IPS DF 6.9 (cell line): ENCODE data around the gene CYP4V2.

Experiments
- DNase-seq: peaks from one replicate; pipeline ENCODE4 v3.0.0-alpha.2; 2013; ENCODE audit warnings: low read depth, low spot score
- H3K27ac ChIP-seq: one replicate; pipeline ENCODE4 v1.5.1; 2013; ENCODE audit warnings: low read length, control low read depth
- H3K27me3 ChIP-seq: 2 replicates; pipeline ENCODE4 v1.6.1; 2013; ENCODE audit warnings: mild to moderate bottlenecking, low read length; ENCODE audit not compliant: control insufficient read depth, insufficient read depth
- H3K36me3 ChIP-seq: 2 replicates; pipeline ENCODE4 v1.6.1; 2013; ENCODE audit warnings: low read length; ENCODE audit not compliant: control insufficient read depth, insufficient read depth
- H3K4me1 ChIP-seq: 2 replicates; pipeline ENCODE4 v1.6.1; 2013; ENCODE audit warnings: low read length; ENCODE audit not compliant: control insufficient read depth, insufficient read depth
- H3K4me3 ChIP-seq: 2 replicates; pipeline ENCODE4 v1.5.1; 2013; ENCODE audit warnings: mild to moderate bottlenecking, low read length
- H3K9me3 ChIP-seq: 2 replicates; pipeline ENCODE4 v1.6.1; 2013; ENCODE audit warnings: low read length, inconsistent platforms; ENCODE audit not compliant: control insufficient read depth, insufficient read depth
- WGBS: extraction: QIAGEN DNeasy Blood & Tissue Kit; methylation state at CpG from one replicate; pipeline ENCODE4 v1.1.7; 2013; ENCODE audit warnings: mixed read lengths, missing lambda C conversion rate; ENCODE audit not compliant: insufficient read length, insufficient coverage; 5-methylcytosine and 5-hydroxymethylcytosine counted together

CYP4V2 gene

GRCh38 chr4:186191200-186192065 is at the start of gene CYP4V2:
TSS of gene CYP4V2 (plus strand) at chr4:186191567. CDS start at chr4:186191824, 257 bp downstream.
- peak within 1 kb of the TSS; percentile 69 for H3K4me3 ChIP-seq
- H3K4me1 ChIP-seq: peaks cover 2% of the 10 kb centered on the region
- no peaks in the 10 kb centered on the region for H3K27me3 ChIP-seq
- H3K9me3 ChIP-seq: no peaks in the 10 kb centered on the region
- DNase-seq: no peak
- no peak within 1 kb of the TSS for H3K27ac ChIP-seq
- no CpG with 5 or more reads among the region's 107 CpGs for WGBS
- no peaks in the 10 kb centered on the region for H3K36me3 ChIP-seq

DNA sequence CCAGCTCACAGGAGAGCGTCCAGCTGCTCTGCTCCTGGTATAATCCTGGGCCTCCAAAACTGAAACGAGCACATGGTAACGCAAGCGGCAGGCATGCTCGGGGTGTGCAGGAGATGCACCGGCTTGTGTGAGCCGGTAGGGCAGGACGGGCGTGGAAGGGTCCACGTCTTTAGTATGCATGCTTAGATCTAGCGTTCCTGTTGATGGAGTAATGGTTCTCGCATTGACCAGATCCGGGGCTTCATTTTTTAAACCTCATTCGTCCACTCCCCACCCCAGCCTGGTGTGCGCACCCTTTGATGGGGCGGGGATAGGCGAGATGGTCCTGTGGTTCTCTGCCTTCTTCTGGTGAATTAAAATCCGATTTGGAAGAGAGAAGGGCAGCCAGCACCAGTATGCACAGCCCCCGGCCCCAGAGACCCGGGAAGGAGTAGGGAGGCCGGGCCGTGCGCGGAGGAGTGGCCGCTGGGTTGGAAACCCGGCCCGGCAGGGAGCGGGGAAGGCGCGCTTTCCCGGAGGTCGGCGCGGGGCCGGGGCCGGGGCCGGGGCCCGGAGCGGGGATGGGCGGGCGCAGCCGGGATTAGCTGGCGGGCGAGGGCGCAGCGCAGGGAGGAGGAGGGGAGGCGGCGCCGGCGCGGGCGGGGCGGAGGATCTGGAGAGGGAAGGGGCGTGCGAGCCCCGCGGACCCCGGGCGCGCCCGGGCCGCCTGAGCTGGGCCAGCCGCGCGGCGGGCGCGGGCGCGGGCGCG is 47.0 kb upstream of the CYP4V2 start:
- Histone ChIP-seq H3K9me3 (no peaks in the 10 kb centered on the region), H3K4me3 (peak overlapping the region; percentile 61; the same call in 1 of the 2 replicates), H3K36me3 (no peaks in the 10 kb centered on the region), H3K4me1 (peaks cover 2% of the 10 kb centered on the region; the same call in 1 of the 2 replicates), H3K27me3 (peaks cover 2% of the 10 kb centered on the region; the same call in 1 of the 2 replicates), H3K27ac (no peak overlapping the region)
- no peak for DNase-seq
- WGBS: no CpG with 5 or more reads among the region's 72 CpGs

DNA sequence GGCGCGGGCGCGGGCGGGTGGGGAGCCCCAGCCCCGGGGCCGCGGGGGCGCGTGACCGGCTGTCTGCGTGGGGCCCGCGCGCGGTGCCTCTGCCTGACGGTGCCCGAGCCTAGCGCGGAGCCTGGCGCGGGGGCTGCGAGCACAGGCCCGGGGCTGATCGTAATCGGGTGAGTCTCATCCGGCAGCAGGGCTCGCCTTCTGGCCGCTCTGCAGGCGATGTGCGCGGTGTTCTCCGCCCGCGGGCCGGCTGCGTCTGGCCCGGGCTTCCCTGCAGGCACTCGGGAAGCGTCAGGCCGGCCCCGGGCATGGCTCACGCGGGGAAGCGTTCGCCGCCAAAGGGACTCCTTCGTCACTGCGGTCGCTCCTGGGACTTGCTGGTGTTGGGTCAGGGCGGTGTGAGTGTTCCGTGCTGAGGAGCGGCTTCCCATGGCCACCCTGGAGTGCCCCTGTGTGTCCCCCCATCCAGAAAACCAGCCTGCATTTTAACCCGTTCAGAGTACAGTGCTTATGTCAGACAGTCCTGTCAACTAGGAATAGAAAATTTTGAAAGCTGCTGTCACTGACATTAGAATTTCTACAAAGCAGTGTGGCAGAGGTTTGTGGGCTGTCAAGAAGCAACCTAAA is 46.3 kb upstream of the CYP4V2 start:
- H3K9me3 ChIP-seq: no peaks in the 10 kb centered on the region
- peaks cover 2% of the 10 kb centered on the region; the same call in 1 of the 2 replicates for H3K4me1 ChIP-seq
- H3K27me3 ChIP-seq: peaks cover 2% of the 10 kb centered on the region; the same call in 1 of the 2 replicates
- WGBS: no CpG with 5 or more reads among the region's 54 CpGs
- DNase-seq: no peak
- peak overlapping the region; percentile 61; the same call in 1 of the 2 replicates for H3K4me3 ChIP-seq
- H3K27ac ChIP-seq: no peak overlapping the region
- H3K36me3 ChIP-seq: no peaks in the 10 kb centered on the region

DNA sequence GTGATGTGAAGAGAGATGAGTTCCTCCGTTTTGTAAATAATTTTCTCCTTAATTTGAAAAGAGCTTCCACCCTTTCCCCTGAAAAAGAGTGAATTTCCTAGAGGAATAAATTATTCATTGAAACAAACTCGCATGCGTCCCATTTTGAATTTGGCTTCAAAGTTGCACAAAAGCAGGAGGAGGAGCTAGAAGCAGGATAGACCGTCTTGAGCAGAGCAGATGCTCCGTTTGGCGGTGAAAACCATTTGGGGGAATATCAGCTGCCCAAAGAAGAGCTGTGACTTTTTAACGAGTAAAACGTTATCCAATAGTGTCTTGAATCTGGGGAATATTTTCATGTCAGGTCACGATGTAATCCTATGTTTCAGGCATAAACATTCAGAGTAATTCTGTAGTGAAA is 44.9 kb upstream of the CYP4V2 start:
- Histone ChIP-seq H3K9me3 (no peaks in the 10 kb centered on the region), H3K27ac (no peak overlapping the region), H3K27me3 (peaks cover 2% of the 10 kb centered on the region; the same call in 1 of the 2 replicates), H3K4me1 (peaks cover 2% of the 10 kb centered on the region; the same call in 1 of the 2 replicates), H3K36me3 (no peaks in the 10 kb centered on the region), H3K4me3 (no peak overlapping the region)
- WGBS: no CpG with 5 or more reads among the region's 9 CpGs
- no peak for DNase-seq

GRCh38 chr4:186148336-186148975 is 42.9 kb upstream of the CYP4V2 start:
- WGBS: no CpG with 5 or more reads among the region's 1 CpG
- no peak overlapping the region for H3K4me3 ChIP-seq
- peaks cover 2% of the 10 kb centered on the region; the same call in 1 of the 2 replicates for H3K27me3 ChIP-seq
- no peaks in the 10 kb centered on the region for H3K36me3 ChIP-seq
- no peak for DNase-seq
- H3K9me3 ChIP-seq: no peaks in the 10 kb centered on the region
- H3K4me1 ChIP-seq: peaks cover 2% of the 10 kb centered on the region; the same call in 1 of the 2 replicates
- no peak overlapping the region for H3K27ac ChIP-seq

DNA sequence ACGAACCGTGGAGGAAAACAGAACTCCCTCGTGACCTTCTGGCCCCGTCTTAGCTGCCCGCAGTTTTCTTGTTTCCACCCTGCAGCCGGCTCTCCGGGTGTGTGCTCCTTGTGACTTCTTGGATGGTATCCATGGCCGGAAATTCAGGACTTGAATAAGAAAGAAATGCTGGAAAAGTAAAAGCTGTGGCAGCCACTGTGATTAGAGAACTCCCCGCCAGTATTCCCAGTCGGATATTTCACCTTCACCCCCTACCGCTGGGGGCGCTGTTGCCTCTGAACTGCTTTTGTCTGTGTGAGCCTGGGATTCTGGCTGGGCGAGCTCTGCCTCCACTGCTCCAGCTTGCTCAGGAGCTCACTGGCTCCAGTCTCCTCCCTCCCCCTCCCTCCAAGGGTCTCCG is 41.5 kb upstream of the CYP4V2 start:
- Histone ChIP-seq H3K36me3 (no peaks in the 10 kb centered on the region), H3K4me1 (no peaks in the 10 kb centered on the region), H3K27me3 (no peaks in the 10 kb centered on the region; the same call in 1 of the 2 replicates), H3K27ac (no peak overlapping the region), H3K4me3 (no peak overlapping the region), H3K9me3 (no peaks in the 10 kb centered on the region)
- WGBS: no CpG with 5 or more reads among the region's 14 CpGs
- no peak for DNase-seq

- Histone ChIP-seq H3K4me1 (no peaks in the 10 kb centered on the region), H3K27ac (no peak overlapping the region), H3K4me3 (no peak overlapping the region), H3K36me3 (no peaks in the 10 kb centered on the region), H3K9me3 (no peaks in the 10 kb centered on the region), H3K27me3 (no peaks in the 10 kb centered on the region; the same call in 1 of the 2 replicates)
- no peak for DNase-seq
- WGBS: no CpG with 5 or more reads among the region's 13 CpGs
Measured at GRCh38 chr4:186150926-186151325, 40.4 kb upstream of the CYP4V2 start.

DNA sequence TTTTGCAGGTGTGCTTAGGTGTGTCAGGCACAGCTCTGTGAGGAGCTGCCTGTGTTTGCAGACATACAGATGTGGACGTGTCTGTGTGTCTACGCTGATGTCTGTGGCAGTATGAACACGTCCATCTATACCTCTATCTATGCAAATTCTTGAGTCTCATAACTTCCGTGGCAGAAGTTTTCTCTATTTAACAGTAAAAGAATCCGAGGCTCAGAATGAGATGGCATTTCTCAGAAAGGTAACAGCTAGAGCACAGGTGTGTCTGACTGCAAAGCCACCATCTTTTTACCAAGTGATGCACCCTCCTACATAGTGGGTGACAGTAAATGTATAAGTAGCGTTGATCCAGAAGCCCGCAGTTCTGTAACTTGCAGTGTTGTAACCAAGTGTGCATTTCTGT is 39.9 kb upstream of the CYP4V2 start:
- Histone ChIP-seq H3K9me3 (no peaks in the 10 kb centered on the region), H3K4me1 (no peaks in the 10 kb centered on the region), H3K27me3 (no peaks in the 10 kb centered on the region), H3K4me3 (no peak overlapping the region), H3K27ac (no peak overlapping the region), H3K36me3 (no peaks in the 10 kb centered on the region)
- WGBS: no CpG with 5 or more reads among the region's 7 CpGs
- no peak for DNase-seq

GRCh38 chr4:186158021-186158813 is 33.1 kb upstream of the CYP4V2 start:
- Histone ChIP-seq H3K4me3 (no peak overlapping the region), H3K36me3 (peaks cover 6% of the 10 kb centered on the region), H3K4me1 (no peaks in the 10 kb centered on the region; the same call in 1 of the 2 replicates), H3K9me3 (no peaks in the 10 kb centered on the region), H3K27ac (no peak overlapping the region), H3K27me3 (no peaks in the 10 kb centered on the region; the same call in 1 of the 2 replicates)
- no CpG with 5 or more reads among the region's 17 CpGs for WGBS
- no peak for DNase-seq
